DND-41 (cell line): ENCODE measurements around the gene S100A12.

Source experiments
- ATAC-seq: fragments of 200-7000 bp; cut with Tn5 transposase; 3 replicates; pipeline ENCODE4 v1.9.1; 2021; ENCODE audit warnings: low read depth; ENCODE audit not compliant: insufficient read depth
- DNase-seq: peaks from one replicate; pipeline ENCODE4 v3.0.0-alpha.2; 2020
- H2AFZ ChIP-seq: 2 replicates; pipeline ENCODE4 v1.6.0; 2012; ENCODE audit warnings: low read depth, low read length
- H3K27ac ChIP-seq: 2 replicates; pipeline ENCODE4 v1.5.1; 2012; ENCODE audit warnings: low read length, inconsistent platforms
- H3K27me3 ChIP-seq: fragments of 200-600 bp; sonication (generic); 2 replicates; pipeline ENCODE4 v1.6.0; 2012; ENCODE audit warnings: low read length, mild to moderate bottlenecking, inconsistent platforms; ENCODE audit not compliant: insufficient read depth, poor library complexity
- H3K36me3 ChIP-seq: 2 replicates; pipeline ENCODE4 v1.5.1; 2012; ENCODE audit warnings: low read length, inconsistent platforms; ENCODE audit not compliant: insufficient read depth
- H3K4me1 ChIP-seq: 2 replicates; pipeline ENCODE4 v1.5.1; 2012; ENCODE audit warnings: mild to moderate bottlenecking, low read length; ENCODE audit not compliant: insufficient read depth
- H3K4me2 ChIP-seq: 2 replicates; pipeline ENCODE4 v1.6.0; 2012; ENCODE audit warnings: mild to moderate bottlenecking, moderate library complexity, low read length, inconsistent platforms; ENCODE audit not compliant: insufficient read depth
- H3K4me3 ChIP-seq, 2 experiments: fragments of 200-600 bp in 1 of 2; shearing (Covaris generic) in 1 of 2; 2 replicates each; pipeline ENCODE4 v1.5.1; 2012 to 2016; ENCODE audit warnings: inconsistent platforms in 2 of 2, low read length in 2 of 2, mild to moderate bottlenecking in 2 of 2, low read depth in 1 of 2, moderate library complexity in 1 of 2
- H3K79me2 ChIP-seq: 2 replicates; pipeline ENCODE4 v1.6.0; 2012; ENCODE audit warnings: low read length, inconsistent platforms; ENCODE audit not compliant: insufficient read depth
- H3K9ac ChIP-seq: 2 replicates; pipeline ENCODE4 v1.6.0; 2012; ENCODE audit warnings: low read depth, mild to moderate bottlenecking, inconsistent platforms, low read length, moderate library complexity
- H3K9me3 ChIP-seq: 2 replicates; pipeline ENCODE4 v1.5.1; 2012; ENCODE audit warnings: low read length, moderate library complexity, mild to moderate bottlenecking, inconsistent platforms; ENCODE audit not compliant: insufficient read depth, severe bottlenecking
- H4K20me1 ChIP-seq: 2 replicates; pipeline ENCODE4 v1.6.0; 2012; ENCODE audit warnings: low read length; ENCODE audit not compliant: insufficient read depth
- CTCF ChIP-seq: IDR thresholded peaks from 2 replicates; pipeline ENCODE4 v1.5.1; 2012; ENCODE audit warnings: borderline replicate concordance, low read length, moderate library complexity, mild to moderate bottlenecking; ENCODE audit not compliant: poor library complexity, severe bottlenecking; ENCODE audit errors: extremely low read depth
- EZH2 ChIP-seq: IDR thresholded peaks from 3 replicates; pipeline ENCODE4 v1.6.1; 2012; ENCODE audit warnings: borderline replicate concordance, low read depth, mild to moderate bottlenecking, moderate library complexity, low read length, inconsistent platforms; ENCODE audit not compliant: severe bottlenecking

Gene S100A12

GRCh38 chr1:153402226-153402625 lies 26.8 kb upstream of the S100A12 start:
- ATAC-seq (no peak), DNase-seq (no peak)
- TF ChIP-seq CTCF (no peak), EZH2 (no peak)
- Histone ChIP-seq H3K4me1 (no peaks in the 10 kb centered on the region), H3K9ac (no peak overlapping the region), H3K79me2 (no peaks in the 10 kb centered on the region), H3K4me3 (no peak overlapping the region), H3K4me2 (no peak overlapping the region), H3K36me3 (no peaks in the 10 kb centered on the region), H2AFZ (no peak overlapping the region), H3K9me3 (no peaks in the 10 kb centered on the region), H4K20me1 (no peaks in the 10 kb centered on the region), H3K27me3 (no peaks in the 10 kb centered on the region), H3K27ac (no peak overlapping the region)

GRCh38 chr1:153401461-153401860 lies 26.0 kb upstream of the S100A12 start:
- H3K4me1 ChIP-seq, result no peaks in the 10 kb centered on the region
- no peak overlapping the region for H2AFZ ChIP-seq
- H3K36me3 ChIP-seq, result no peaks in the 10 kb centered on the region
- H3K9me3 ChIP-seq, result no peaks in the 10 kb centered on the region
- ATAC-seq, result no peak
- H3K27me3 ChIP-seq, result no peaks in the 10 kb centered on the region
- H3K9ac ChIP-seq, result no peak overlapping the region
- no peaks in the 10 kb centered on the region for H3K79me2 ChIP-seq
- no peak overlapping the region for H3K4me2 ChIP-seq
- TF ChIP-seq CTCF, result no peak
- no peak for TF ChIP-seq EZH2
- no peak for DNase-seq
- no peaks in the 10 kb centered on the region; the same call in 1 of the 2 replicates for H4K20me1 ChIP-seq
- H3K27ac ChIP-seq, result no peak overlapping the region
- no peak overlapping the region for H3K4me3 ChIP-seq

- H3K9ac ChIP-seq, result no peak overlapping the region
- H3K4me1 ChIP-seq, result no peaks in the 10 kb centered on the region
- H3K9me3 ChIP-seq, result no peaks in the 10 kb centered on the region
- H3K27me3 ChIP-seq, result no peaks in the 10 kb centered on the region
- H3K79me2 ChIP-seq, result no peaks in the 10 kb centered on the region
- H3K4me3 ChIP-seq, result no peak overlapping the region
- H4K20me1 ChIP-seq, result peaks cover 3% of the 10 kb centered on the region; the same call in 1 of the 2 replicates
- ATAC-seq, result no peak
- no peak overlapping the region for H2AFZ ChIP-seq
- H3K27ac ChIP-seq, result no peak overlapping the region
- DNase-seq, result no peak
- TF ChIP-seq CTCF (peak; percentile 20), EZH2 (no peak)
- H3K4me2 ChIP-seq, result no peak overlapping the region
- no peaks in the 10 kb centered on the region for H3K36me3 ChIP-seq
Observed at GRCh38 chr1:153400244-153400643, 24.8 kb upstream of the S100A12 start.
